H9 (cell line): Measurements from ENCODE around the gene B3GNT9. TPM values are rescaled to one million over a fixed set of nuclear protein-coding genes. Genes with fewer than 3 reads are reported as not detected.

Source experiments
- DNase-seq: peaks from one replicate; pipeline ENCODE4 v3.0.0-alpha.2; 2017
- H2AFZ ChIP-seq: one replicate; pipeline ENCODE4 v1.6.1; 2013; ENCODE audit warnings: mild to moderate bottlenecking, low read length, control low read depth, moderate library complexity
- H2AK5ac ChIP-seq: 2 replicates; pipeline ENCODE4 v1.6.1; 2013; ENCODE audit warnings: low read length, control low read depth, mixed read lengths; ENCODE audit not compliant: insufficient read length
- H2BK120ac ChIP-seq: one replicate; pipeline ENCODE4 v1.6.1; 2013; ENCODE audit warnings: low read depth, mild to moderate bottlenecking, low read length, control low read depth, inconsistent platforms; ENCODE audit not compliant: poor library complexity, severe bottlenecking
- H2BK12ac ChIP-seq: 2 replicates; pipeline ENCODE4 v1.6.1; 2013; ENCODE audit warnings: low read length, control low read depth, mixed read lengths, low read depth; ENCODE audit not compliant: insufficient read length
- H2BK15ac ChIP-seq: 2 replicates; pipeline ENCODE4 v1.6.1; 2013; ENCODE audit warnings: low read depth, low read length, control low read depth
- H2BK20ac ChIP-seq: one replicate; pipeline ENCODE4 v1.6.1; 2013; ENCODE audit warnings: low read depth, mild to moderate bottlenecking, low read length, control low read depth, inconsistent platforms; ENCODE audit not compliant: poor library complexity, severe bottlenecking
- H2BK5ac ChIP-seq: 2 replicates; pipeline ENCODE4 v1.6.1; 2013; ENCODE audit warnings: low read length, control low read depth, mixed read lengths; ENCODE audit not compliant: insufficient read length
- H3K14ac ChIP-seq: 2 replicates; pipeline ENCODE4 v1.6.1; 2013; ENCODE audit warnings: low read length, control low read depth; ENCODE audit not compliant: insufficient read depth
- H3K18ac ChIP-seq: 2 replicates; pipeline ENCODE4 v1.6.1; 2013; ENCODE audit warnings: low read depth, mild to moderate bottlenecking, mixed read lengths, low read length, control low read depth; ENCODE audit not compliant: insufficient read length
- H3K23ac ChIP-seq: 2 replicates; pipeline ENCODE4 v1.6.1; 2013; ENCODE audit warnings: low read length, control low read depth, mixed read lengths, low read depth; ENCODE audit not compliant: insufficient read length
- H3K23me2 ChIP-seq: 2 replicates; pipeline ENCODE4 v1.6.1; 2013; ENCODE audit warnings: low read depth, mild to moderate bottlenecking, mixed read lengths, low read length, control low read depth; ENCODE audit not compliant: insufficient read length, poor library complexity, severe bottlenecking
- H3K27ac ChIP-seq: 2 replicates; pipeline ENCODE4 v1.5.1; 2013; ENCODE audit warnings: low read length, control low read depth, mixed read lengths, low read depth; ENCODE audit not compliant: insufficient read length
- H3K27me3 ChIP-seq: 2 replicates; pipeline ENCODE4 v1.6.1; 2013; ENCODE audit warnings: low read length, control low read depth, inconsistent platforms; ENCODE audit not compliant: insufficient read depth
- H3K4ac ChIP-seq: 2 replicates; pipeline ENCODE4 v1.6.1; 2013; ENCODE audit warnings: low read depth, mild to moderate bottlenecking, control low read depth, inconsistent platforms, low read length, moderate library complexity
- H3K4me1 ChIP-seq: 2 replicates; pipeline ENCODE4 v1.6.1; 2013; ENCODE audit warnings: low read length, control low read depth, inconsistent platforms; ENCODE audit not compliant: insufficient read depth
- H3K4me2 ChIP-seq: 2 replicates; pipeline ENCODE4 v1.6.1; 2013; ENCODE audit warnings: low read length, control low read depth, mixed read lengths; ENCODE audit not compliant: insufficient read length, insufficient read depth
- H3K56ac ChIP-seq: 2 replicates; pipeline ENCODE4 v1.6.1; 2013; ENCODE audit warnings: low read depth, mild to moderate bottlenecking, mixed read lengths, low read length, control low read depth; ENCODE audit not compliant: insufficient read length
- H3K79me1 ChIP-seq: 2 replicates; pipeline ENCODE4 v1.6.1; 2013; ENCODE audit warnings: low read depth, mild to moderate bottlenecking, moderate library complexity, low read length, control low read depth, inconsistent platforms; ENCODE audit not compliant: insufficient read depth, poor library complexity, severe bottlenecking
- H3K79me2 ChIP-seq: 2 replicates; pipeline ENCODE4 v1.6.1; 2013; ENCODE audit warnings: low read length, control low read depth, inconsistent platforms; ENCODE audit not compliant: insufficient read depth
- H3K9ac ChIP-seq: 2 replicates; pipeline ENCODE4 v1.6.1; 2013; ENCODE audit warnings: low read length, control low read depth, mixed read lengths; ENCODE audit not compliant: insufficient read length; ENCODE audit errors: extremely low read depth
- H3K9me3 ChIP-seq: one replicate; pipeline ENCODE4 v1.6.1; 2013; ENCODE audit warnings: low read depth, low read length, inconsistent platforms; ENCODE audit not compliant: control insufficient read depth
- H3T11ph ChIP-seq: one replicate; pipeline ENCODE4 v1.6.1; 2013; ENCODE audit warnings: mild to moderate bottlenecking, low read length, control low read depth, inconsistent platforms
- H4K20me1 ChIP-seq: one replicate; pipeline ENCODE4 v1.6.1; 2013; ENCODE audit not compliant: control insufficient read depth, insufficient read length, insufficient read depth
- H4K5ac ChIP-seq: 2 replicates; pipeline ENCODE4 v1.6.1; 2013; ENCODE audit warnings: low read depth, mild to moderate bottlenecking, mixed read lengths, low read length, control low read depth; ENCODE audit not compliant: insufficient read length
- H4K8ac ChIP-seq: replicated peaks from 2 replicates; pipeline ENCODE4 v1.6.1; 2013; ENCODE audit warnings: low read length, control low read depth, mixed read lengths, low read depth; ENCODE audit not compliant: insufficient read length
- H4K91ac ChIP-seq: 2 replicates; pipeline ENCODE4 v1.6.1; 2013; ENCODE audit warnings: low read depth, mild to moderate bottlenecking, moderate library complexity, mixed read lengths, low read length, control low read depth; ENCODE audit not compliant: insufficient read length
- H3K27ac Mint-ChIP-seq, 3 experiments: 2 replicates in 2 of 3; 3 replicates in 1 of 3; pipeline ENCODE4 v1.8.0; 2020 to 2021; ENCODE audit warnings: mixed read lengths in 3 of 3, mild to moderate bottlenecking in 1 of 3, moderate library complexity in 1 of 3
- H3K27me3 Mint-ChIP-seq: 2 replicates; pipeline ENCODE4 v1.8.0; 2021; ENCODE audit warnings: low read depth, mild to moderate bottlenecking, moderate library complexity, mixed read lengths
- H3K36me3 Mint-ChIP-seq, 3 experiments: 2 replicates in 2 of 3; 3 replicates in 1 of 3; pipeline ENCODE4 v1.8.0; 2020 to 2021; ENCODE audit warnings: low read depth in 3 of 3, mixed read lengths in 3 of 3; ENCODE audit not compliant: insufficient read depth in 1 of 3
- H3K4me1 Mint-ChIP-seq, 2 experiments: 2 replicates each; pipeline ENCODE4 v1.8.0; 2020; ENCODE audit warnings: mixed read lengths in 2 of 2
- H3K4me3 Mint-ChIP-seq, 2 experiments: 2 replicates in 1 of 2; 3 replicates in 1 of 2; pipeline ENCODE4 v1.8.0; 2020 to 2021; ENCODE audit warnings: mild to moderate bottlenecking in 2 of 2, mixed read lengths in 2 of 2, moderate library complexity in 1 of 2
- H3K9me3 Mint-ChIP-seq, 2 experiments: 2 replicates in 1 of 2; 3 replicates in 1 of 2; pipeline ENCODE4 v1.8.0; 2020; ENCODE audit warnings: mild to moderate bottlenecking in 2 of 2, mixed read lengths in 2 of 2, moderate library complexity in 1 of 2
- CTCF ChIP-seq: fragments of 200-600 bp; sonication (generic); conservative IDR thresholded peaks from 3 replicates; pipeline ENCODE4 v1.8.0; 2021; ENCODE audit warnings: antibody characterized with exemption, mild to moderate bottlenecking
- WGBS: extraction: QIAGEN DNeasy Blood & Tissue Kit; methylation state at CpG from one replicate; pipeline ENCODE4 v1.1.7; 2013; ENCODE audit warnings: missing lambda C conversion rate, low lambda C conversion rate, mixed read lengths; ENCODE audit not compliant: insufficient read length; ENCODE audit errors: extremely low coverage; 5-methylcytosine and 5-hydroxymethylcytosine counted together
- total RNA-seq: library from RNA; stranded (reverse); gene quantifications from 2 replicates; pipeline ENCODE4 v1.2.1, GENCODE V29; 2021

The B3GNT9 gene
- total RNA-seq, 1 experiment from 2014 or later, result 11.2 TPM

GRCh38 chr16:67169642-67170167, 18.9 kb upstream of the B3GNT9 start:
- no peak overlapping the region for H3K14ac ChIP-seq
- no peak overlapping the region for H2AK5ac ChIP-seq
- H4K20me1 ChIP-seq, result no peaks in the 10 kb centered on the region
- no peak overlapping the region for H3K27ac ChIP-seq
- H2BK20ac ChIP-seq, result no peak overlapping the region
- peak overlapping the region; percentile 62 to 87 for H3K4me3 Mint-ChIP-seq
- H3K27me3 ChIP-seq, result peaks cover 67% of the 10 kb centered on the region
- no peak overlapping the region for H3K23ac ChIP-seq
- H4K91ac ChIP-seq, result no peak overlapping the region
- no peak overlapping the region for H3K27ac Mint-ChIP-seq
- H3K36me3 Mint-ChIP-seq, result peaks cover 0 to 2% (median 0%) of the 10 kb centered on the region in 3 experiments; a peak in 1 of 7 replicates
- no peak overlapping the region for H3K18ac ChIP-seq
- H4K8ac ChIP-seq, result no peak overlapping the region
- H3K9me3 ChIP-seq, result no peaks in the 10 kb centered on the region
- H3K9me3 Mint-ChIP-seq, result peaks cover 0 to 3% of the 10 kb centered on the region in 2 experiments; a peak in 1 of 5 replicates
- H3K27me3 Mint-ChIP-seq, result peaks cover 89% of the 10 kb centered on the region
- no peak overlapping the region for H2BK5ac ChIP-seq
- peak overlapping the region; percentile 60 for H3K4me2 ChIP-seq
- no peak overlapping the region for H3K4ac ChIP-seq
- no CpG with 5 or more reads among the region's 24 CpGs for WGBS
- H3T11ph ChIP-seq, result no peak overlapping the region
- H2BK15ac ChIP-seq, result no peak overlapping the region
- DNase-seq, result peak; percentile 89
- no peak overlapping the region for H2AFZ ChIP-seq
- no peak overlapping the region for H2BK120ac ChIP-seq
- no peak overlapping the region for H4K5ac ChIP-seq
- TF ChIP-seq CTCF, result peak; percentile 92
- no peaks in the 10 kb centered on the region for H3K79me1 ChIP-seq
- no peak overlapping the region for H2BK12ac ChIP-seq
- peaks cover 36 to 60% of the 10 kb centered on the region in 2 experiments for H3K4me1 Mint-ChIP-seq
- H3K79me2 ChIP-seq, result no peaks in the 10 kb centered on the region
- peaks cover 5% of the 10 kb centered on the region; the same call in 1 of the 2 replicates for H3K4me1 ChIP-seq
- no peak overlapping the region for H3K56ac ChIP-seq
- H3K9ac ChIP-seq, result no peak overlapping the region
- peaks cover 16% of the 10 kb centered on the region for H3K23me2 ChIP-seq
